Stimulated activated CD8-positive, alpha-beta memory T cell treated with anti-CD3 and anti-CD28 coated beads, Interleukin-4, amount 100 ng/mL, for 48 hours (primary cell): ENCODE data around the gene HES5.

Experiments
- DNase-seq: peaks from one replicate; pipeline ENCODE4 v3.0.0-alpha.2; 2020

The HES5 gene

GRCh38 chr1:2499986-2500596, 30.0 kb downstream of the HES5 start:
- DNase-seq = no peak

- no peak for DNase-seq
Observed at GRCh38 chr1:2499260-2499659, 30.8 kb downstream of the HES5 start.

GRCh38 chr1:2498648-2499047, 31.4 kb downstream of the HES5 start:
- DNase-seq = no peak

- DNase-seq = no peak
Observed at GRCh38 chr1:2497891-2498290, 32.2 kb downstream of the HES5 start.

GRCh38 chr1:2496746-2497145, 33.3 kb downstream of the HES5 start:
- no peak for DNase-seq

GRCh38 chr1:2496087-2496622, 33.9 kb downstream of the HES5 start:
- no peak for DNase-seq

- DNase-seq = no peak
Observed at GRCh38 chr1:2495546-2495945, 34.5 kb downstream of the HES5 start.

- no peak for DNase-seq
Observed at GRCh38 chr1:2495026-2495425, 35.0 kb downstream of the HES5 start.

GRCh38 chr1:2494323-2494693, 35.8 kb downstream of the HES5 start:
- DNase-seq = no peak

GRCh38 chr1:2493691-2494322, 36.3 kb downstream of the HES5 start:
- no peak for DNase-seq

GRCh38 chr1:2493218-2493617, 36.8 kb downstream of the HES5 start:
- DNase-seq = no peak

- no peak for DNase-seq
Observed at GRCh38 chr1:2492091-2492490, 38.0 kb downstream of the HES5 start.

- DNase-seq = no peak
Observed at GRCh38 chr1:2489615-2490014, 40.4 kb downstream of the HES5 start.

- no peak for DNase-seq
Observed at GRCh38 chr1:2488688-2489087, 41.4 kb downstream of the HES5 start.

- no peak for DNase-seq
Observed at GRCh38 chr1:2486558-2486957, 43.5 kb downstream of the HES5 start.

GRCh38 chr1:2486041-2486440, 44.0 kb downstream of the HES5 start:
- DNase-seq = no peak

- DNase-seq = no peak
Observed at GRCh38 chr1:2483970-2484369, 46.1 kb downstream of the HES5 start.

- DNase-seq = no peak
Observed at GRCh38 chr1:2483026-2483425, 47.0 kb downstream of the HES5 start.

GRCh38 chr1:2482588-2482987, 47.5 kb downstream of the HES5 start:
- no peak for DNase-seq

GRCh38 chr1:2481885-2482284, 48.2 kb downstream of the HES5 start:
- no peak for DNase-seq

GRCh38 chr1:2480986-2481364, 49.1 kb downstream of the HES5 start:
- DNase-seq = no peak

GRCh38 chr1:2480236-2480985, 49.7 kb downstream of the HES5 start:
- DNase-seq = no peak

- DNase-seq = no peak
Observed at GRCh38 chr1:2479618-2480017, 50.4 kb downstream of the HES5 start.

- DNase-seq = no peak
Observed at GRCh38 chr1:2479186-2479585, 50.9 kb downstream of the HES5 start.
